Ovary (tissue), 10 donors: ENCODE data around the gene SPATA9. TPM values are rescaled to one million over a fixed set of nuclear protein-coding genes. Genes with fewer than 3 reads are reported as not detected.

Experiments used
- DNase-seq, 5 donors: peaks; one replicate each; pipeline ENCODE4 v3.0.0-alpha.2; 2019 to 2020
- H3K27ac ChIP-seq, 2 donors: fragments of 200-600 bp; one replicate each; pipeline versions ENCODE4 v1.5.1 to v1.8.0; 2019 to 2022
- H3K27me3 ChIP-seq: fragments of 200-600 bp; one replicate; pipeline ENCODE4 v1.8.0; 2022
- H3K36me3 ChIP-seq: fragments of 200-600 bp; sonication (generic); one replicate; pipeline ENCODE4 v1.5.1; 2019
- H3K4me1 ChIP-seq: one replicate; pipeline ENCODE4 v1.8.1; 2013; ENCODE audit warnings: mild to moderate bottlenecking, moderate library complexity; ENCODE audit not compliant: insufficient read depth
- H3K4me3 ChIP-seq: fragments of 200-600 bp; sonication (generic); one replicate; pipeline ENCODE4 v1.5.1; 2017
- H3K9me3 ChIP-seq, 2 donors: fragments of 200-600 bp in 1 of 2; sonication (generic) in 1 of 2; one replicate each; pipeline versions ENCODE4 v1.5.1 to v1.8.1; 2013 to 2019; ENCODE audit warnings: mild to moderate bottlenecking in 1 of 2, moderate library complexity in 1 of 2
- EP300 ChIP-seq: sonication (generic); formaldehyde crosslinking; IDR thresholded peaks from one replicate; pipeline ENCODE4 v1.6.1; 2017; ENCODE audit warnings: antibody characterized with exemption
- POLR2A ChIP-seq: fragments of 450-650 bp; IDR thresholded peaks from one replicate; pipeline ENCODE4 v1.6.1; 2017; ENCODE audit warnings: antibody characterized with exemption, mild to moderate bottlenecking, moderate library complexity
- WGBS, 3 donors: extraction: QIAGEN DNeasy Blood & Tissue Kit in 1 of 3; methylation state at CpG; one replicate each; pipeline versions ENCODE4 v1.1.5 to v1.1.7; 2013 to 2017; 5-methylcytosine and 5-hydroxymethylcytosine counted together
- intact Hi-C, 4 donors: fragments of 100-400 bp; cut with DNase I; formaldehyde crosslinking; loops; one replicate each; pipeline versions ENCODE4 v1.11.0 to v1.15.1; 2022 to 2023
- long read RNA-seq, 3 donors: library from polyadenylated mRNA in 2 of 3; unstranded in 2 of 3; transcript quantifications; one replicate each; pipeline ENCODE4 v2.0.0 and lab custom pipeline, GENCODE V29; 2021 to 2026
- polyA plus RNA-seq, 2 donors: library from polyadenylated mRNA; stranded (reverse); fragments of 200-250 nt in 1 of 2; fragments of 350-450 nt in 1 of 2; fragmentation: Illumina TruSeq in 1 of 2; extraction: RNeasy Lipid Tissue Mini Kit (QIAGEN cat#74804) in 1 of 2; gene quantifications; one replicate each; pipeline ENCODE4 v1.2.3, GENCODE V29; 2013 to 2014
- total RNA-seq, 7 donors: library from RNA; depleted of rRNA in 2 of 7; stranded (reverse); fragments of >200 nt in 2 of 7; fragmentation: NEBNext Ultra II Directional in 3 of 7; extraction: Animal tissue kit (Norgen Biotek cat#: 25700) in 3 of 7; gene quantifications; one replicate each; pipeline versions ENCODE4 v1.1.0 to v1.2.4, GENCODE V29; 2016 to 2023
- TF ChIP-seq, protein P1 (sequence below), 3 donors: fragments of 450-650 bp in 2 of 3; fragments of 200-600 bp in 1 of 3; IDR thresholded peaks; one replicate each; pipeline versions ENCODE4 v1.5.1 to v1.8.0; 2016 to 2022; ENCODE audit warnings: antibody characterized with exemption in 3 of 3, mild to moderate bottlenecking in 1 of 3
- donor health status: DM: no; HTN: no; CAD: no; lungs with moderate emphysema.
- donor health status: DM: no; HTN: no; CAD: no.
- donor health status: Bipolar disorder and iron deficiency.
- donor health status: DM: yes; HTN: yes; CAD: no.
- donor health status: DM: no; HTN: no; CAD: no.
- donor health status: DM: yes; HTN: yes; CAD: no.

Gene SPATA9, protein sequence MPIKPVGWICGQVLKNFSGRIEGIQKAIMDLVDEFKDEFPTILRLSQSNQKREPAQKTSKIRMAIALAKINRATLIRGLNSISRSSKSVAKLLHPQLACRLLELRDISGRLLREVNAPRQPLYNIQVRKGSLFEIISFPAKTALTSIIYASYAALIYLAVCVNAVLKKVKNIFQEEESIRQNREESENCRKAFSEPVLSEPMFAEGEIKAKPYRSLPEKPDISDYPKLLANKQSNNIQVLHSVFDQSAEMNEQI
- total RNA-seq = 1 to 10 TPM in 2 of 7 donors, under 1 TPM in 5; 0.46 to 1.7 (median 0.76) TPM
- polyA plus RNA-seq = 1 to 10 TPM; 1.0 to 1.3 TPM
- long read RNA-seq, donor 1, partial matches to known transcripts = 0 of 4 reads
- long read RNA-seq, donor 1, other reads (novel, unspliced or antisense) = 4 of 4 reads
- long read RNA-seq, donor 2 = 0 reads
- long read RNA-seq, donor 3, partial matches to known transcripts = 0 of 3 reads
- long read RNA-seq, donor 3, other reads (novel, unspliced or antisense) = 3 of 3 reads

DNA sequence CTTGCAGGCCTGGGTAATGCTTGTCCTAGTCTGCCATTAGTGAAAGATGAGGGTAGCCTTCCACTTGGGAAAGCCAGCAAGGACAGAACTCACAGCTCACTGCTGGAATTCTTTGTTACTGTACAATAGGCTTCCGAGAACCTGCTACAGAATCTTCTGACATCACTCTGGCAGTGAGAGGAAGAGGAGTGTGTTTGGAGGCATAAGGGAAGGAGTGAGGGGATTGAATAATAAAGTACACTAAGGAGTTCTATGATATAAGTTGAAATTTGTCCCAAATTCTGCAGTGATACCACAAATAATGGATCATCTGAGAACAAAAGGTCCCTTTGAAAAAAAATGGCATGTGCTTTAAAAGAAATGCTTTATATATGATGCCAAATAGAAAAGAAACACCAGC lies at the start of gene SPATA9:
SPATA9 (minus strand) TSS at position 101 of the 400 bp plus-strand sequence. CDS start 137 bp downstream, outside the sequence.
- no peak within 1 kb of the TSS for H3K4me3 ChIP-seq
- 86 to 94% (median 93%) methylated on average over 1 of the region's 1 CpG for WGBS, 3 donors
- intact Hi-C loops = no loop called here

GRCh38 chr5:95731571-95732554 lies 49.1 kb upstream of the SPATA9 start:
- Histone ChIP-seq H3K36me3 (no peaks in the 10 kb centered on the region), H3K4me1 (peaks cover 10% of the 10 kb centered on the region), H3K27me3 (no peaks in the 10 kb centered on the region), H3K27ac (peak overlapping the region; percentile 99), H3K4me3 (peak overlapping the region; percentile 87), H3K9me3 (no peaks in the 10 kb centered on the region)
- intact Hi-C loops = loop anchor here (5.0 to 10.0 kb wide), 5 partner anchors 60 to 87 kb away; partner anchors contain the start of gene RFESD (in 2 of the 4)
- peak; percentile 56 to 77 (median 65) for DNase-seq
- WGBS, 3 donors = 0 to 2% (median 1%) methylated on average over 40 to 64 of the region's 64 CpGs
- TF ChIP-seq POLR2A (peak; percentile 23), EP300 (no peak)

More for the DNA sequence above, at the start of gene SPATA9:
- Histone ChIP-seq H3K4me1 (no peaks in the 10 kb centered on the region), H3K27me3 (no peaks in the 10 kb centered on the region), H3K27ac (no peak within 1 kb of the TSS), H3K36me3 (no peaks in the 10 kb centered on the region), H3K9me3 (no peaks in the 10 kb centered on the region)
- TF ChIP-seq EP300 = no peak
- TF ChIP-seq, protein P1, sequence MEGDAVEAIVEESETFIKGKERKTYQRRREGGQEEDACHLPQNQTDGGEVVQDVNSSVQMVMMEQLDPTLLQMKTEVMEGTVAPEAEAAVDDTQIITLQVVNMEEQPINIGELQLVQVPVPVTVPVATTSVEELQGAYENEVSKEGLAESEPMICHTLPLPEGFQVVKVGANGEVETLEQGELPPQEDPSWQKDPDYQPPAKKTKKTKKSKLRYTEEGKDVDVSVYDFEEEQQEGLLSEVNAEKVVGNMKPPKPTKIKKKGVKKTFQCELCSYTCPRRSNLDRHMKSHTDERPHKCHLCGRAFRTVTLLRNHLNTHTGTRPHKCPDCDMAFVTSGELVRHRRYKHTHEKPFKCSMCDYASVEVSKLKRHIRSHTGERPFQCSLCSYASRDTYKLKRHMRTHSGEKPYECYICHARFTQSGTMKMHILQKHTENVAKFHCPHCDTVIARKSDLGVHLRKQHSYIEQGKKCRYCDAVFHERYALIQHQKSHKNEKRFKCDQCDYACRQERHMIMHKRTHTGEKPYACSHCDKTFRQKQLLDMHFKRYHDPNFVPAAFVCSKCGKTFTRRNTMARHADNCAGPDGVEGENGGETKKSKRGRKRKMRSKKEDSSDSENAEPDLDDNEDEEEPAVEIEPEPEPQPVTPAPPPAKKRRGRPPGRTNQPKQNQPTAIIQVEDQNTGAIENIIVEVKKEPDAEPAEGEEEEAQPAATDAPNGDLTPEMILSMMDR (IDR thresholded peaks at IDR 0.05) = no peak
- TF ChIP-seq POLR2A = no peak
- DNase-seq = no peak

- Histone ChIP-seq H3K9me3 (no peaks in the 10 kb centered on the region), H3K27ac (peak within 1 kb of the TSS; percentile 99), H3K27me3 (no peaks in the 10 kb centered on the region), H3K4me3 (peak within 1 kb of the TSS; percentile 87), H3K4me1 (peaks cover 14% of the 10 kb centered on the region), H3K36me3 (no peaks in the 10 kb centered on the region)
- DNase-seq = peak; percentile 97 to 98 (median 98)
- TF ChIP-seq, protein P1 (IDR thresholded peaks at IDR 0.05) = no peak
- TF ChIP-seq POLR2A = peak; percentile 84
- WGBS, 3 donors = 0 to 1% (median 1%) methylated on average over 31 to 78 of the region's 78 CpGs
- intact Hi-C loops = loop anchor here (5.0 to 10.0 kb wide), 5 partner anchors 59 to 86 kb away; partner anchors contain the start of gene RFESD (in 2 of the 4)
Measured at GRCh38 chr5:95730730-95731570, 48.2 kb upstream of the SPATA9 start, which contains the start of gene RHOBTB3. Gene RHOBTB3, plus strand, starts transcription at chr5:95731336. Its CDS starts 347 bp downstream, at chr5:95731683.

DNA sequence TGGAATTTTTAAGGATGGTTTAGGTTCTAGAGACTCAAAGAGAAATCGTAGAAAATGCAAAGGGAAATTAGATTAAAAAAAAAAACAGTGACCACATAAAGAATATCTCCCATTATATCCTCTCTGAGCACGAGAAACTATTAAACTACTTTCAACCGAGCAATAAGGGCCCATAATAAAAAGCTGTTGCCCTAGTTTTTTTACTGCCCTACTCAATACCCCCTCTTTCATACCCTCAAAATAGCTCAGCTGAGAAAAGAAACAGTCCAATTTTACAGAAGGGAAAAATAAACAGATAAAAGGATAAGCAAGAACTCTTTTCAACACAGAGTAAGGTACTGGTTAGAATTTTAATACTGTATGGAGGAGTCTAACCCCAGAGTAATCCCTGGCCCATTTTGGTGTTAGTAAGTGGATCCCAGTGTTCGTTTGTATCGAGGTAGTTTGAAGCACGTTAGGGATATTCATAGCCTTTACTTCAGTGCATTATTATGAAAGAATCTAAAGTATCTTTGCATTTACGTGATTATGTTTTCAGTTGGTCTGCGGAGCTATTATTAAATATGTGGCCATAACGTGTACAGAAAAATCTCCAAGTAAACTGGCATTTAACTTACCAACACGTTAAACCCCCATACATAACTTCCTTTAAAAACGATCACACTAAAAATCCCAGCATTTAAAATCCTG lies 47.4 kb upstream of the SPATA9 start:
- Histone ChIP-seq H3K9me3 (no peaks in the 10 kb centered on the region), H3K27me3 (no peaks in the 10 kb centered on the region), H3K27ac (peak overlapping the region in 1 of 2 donors; percentile 99), H3K4me3 (peak overlapping the region; percentile 87), H3K36me3 (no peaks in the 10 kb centered on the region), H3K4me1 (peaks cover 12% of the 10 kb centered on the region)
- TF ChIP-seq EP300 (no peak), POLR2A (no peak)
- TF ChIP-seq, protein P1 (IDR thresholded peaks at IDR 0.05) = no peak
- 16 to 21% (median 17%) methylated on average over 11 of the region's 11 CpGs for WGBS, 3 donors
- DNase-seq = no peak
- intact Hi-C loops = loop anchor here (5.0 to 10.0 kb wide), 5 partner anchors 58 to 85 kb away; partner anchors contain the start of gene RFESD (in 2 of the 4)
